Measurements from ENCODE around the gene OBSCN. TPM values are rescaled to one million over a fixed set of nuclear protein-coding genes. Genes with fewer than 3 reads are reported as not detected.

OBSCN gene
- total and polyA plus RNA-seq, 11 donors = 155 to 524 (median 354) TPM

GRCh38 chr1:228297822-228298221 is 90.0 kb downstream of the OBSCN start:
- ATAC-seq = peak in 1 of 4 donors; percentile 17
- H3K36me3 ChIP-seq = peaks cover 0 to 100% (median 41%) of the 10 kb centered on the region in 9 donors

GRCh38 chr1:228298471-228298870 is 90.6 kb downstream of the OBSCN start:
- Histone ChIP-seq H3K27ac (no peak overlapping the region), H3K4me1 (no peaks in the 10 kb centered on the region), H3K9me3 (peaks cover 0 to 32% (median 11%) of the 10 kb centered on the region in 12 donors), H3K36me3 (peaks cover 0 to 100% (median 47%) of the 10 kb centered on the region in 9 donors), H3K27me3 (no peaks in the 10 kb centered on the region), H3K4me3 (no peak overlapping the region)
- TF ChIP-seq POLR2A (IDR thresholded peaks at IDR 0.05) = no peak
- no peak for TF ChIP-seq CTCF (IDR thresholded peaks at IDR 0.05)
- WGBS, 4 donors = 76 to 100% (median 94%) methylated on average over 6 of the region's 6 CpGs
- peak in 3 of 5 donors; percentile 9 to 54 (median 17) for DNase-seq
- ATAC-seq = no peak
- intact Hi-C loops (cut with DNase I) = loop anchor here in 1 of 10 donors (2.0 kb wide), 1 partner anchor 58 kb away; no protein-coding TSS in a partner anchor

More at GRCh38 chr1:228297822-228298221, 90.0 kb downstream of the OBSCN start:
- H3K9me3 ChIP-seq = peaks cover 0 to 25% (median 9%) of the 10 kb centered on the region in 12 donors
- no peak overlapping the region for H3K27ac ChIP-seq
- H3K27me3 ChIP-seq = no peaks in the 10 kb centered on the region
- no peak for TF ChIP-seq POLR2A (IDR thresholded peaks at IDR 0.05)
- TF ChIP-seq CTCF (IDR thresholded peaks at IDR 0.05) = no peak
- no peaks in the 10 kb centered on the region for H3K4me1 ChIP-seq
- 86 to 92% (median 88%) methylated on average over 2 of the region's 2 CpGs for WGBS, 4 donors
- peak in 3 of 5 donors; percentile 19 to 44 (median 32) for DNase-seq
- H3K4me3 ChIP-seq = no peak overlapping the region
- intact Hi-C loops (cut with DNase I) = loop anchor here in 1 of 10 donors (2.0 kb wide), 1 partner anchor 57 kb away; no protein-coding TSS in a partner anchor

GRCh38 chr1:228299211-228299610 is 91.4 kb downstream of the OBSCN start:
- peaks cover 0 to 36% (median 11%) of the 10 kb centered on the region in 12 donors for H3K9me3 ChIP-seq
- ATAC-seq = no peak
- WGBS, 4 donors = 77 to 88% (median 86%) methylated on average over 2 of the region's 2 CpGs
- TF ChIP-seq POLR2A (IDR thresholded peaks at IDR 0.05) = no peak
- TF ChIP-seq CTCF (IDR thresholded peaks at IDR 0.05) = no peak
- intact Hi-C loops (cut with DNase I) = loop anchor here in 1 of 10 donors (2.0 kb wide), 1 partner anchor 58 kb away; no protein-coding TSS in a partner anchor
- DNase-seq = peak in 2 of 5 donors; percentile 12 to 15
- peaks cover 0 to 99% (median 44%) of the 10 kb centered on the region in 9 donors for H3K36me3 ChIP-seq
- H3K27me3 ChIP-seq = no peaks in the 10 kb centered on the region
- H3K4me1 ChIP-seq = no peaks in the 10 kb centered on the region
- no peak overlapping the region for H3K27ac ChIP-seq
- H3K4me3 ChIP-seq = no peak overlapping the region

- no peaks in the 10 kb centered on the region for H3K27me3 ChIP-seq
- H3K4me1 ChIP-seq = no peaks in the 10 kb centered on the region
- H3K4me3 ChIP-seq = no peak overlapping the region
- ATAC-seq (no peak), DNase-seq (peak in 3 of 5 donors; percentile 3 to 13 (median 4))
- WGBS, 4 donors = 85 to 90% (median 89%) methylated on average over 7 of the region's 7 CpGs
- peaks cover 0 to 36% (median 11%) of the 10 kb centered on the region in 12 donors for H3K9me3 ChIP-seq
- no peak for TF ChIP-seq CTCF (IDR thresholded peaks at IDR 0.05)
- no peak for TF ChIP-seq POLR2A (IDR thresholded peaks at IDR 0.05)
- no peak overlapping the region for H3K27ac ChIP-seq
- intact Hi-C loops (cut with DNase I) = loop anchor here in 1 of 10 donors (2.0 kb wide), 1 partner anchor 59 kb away; no protein-coding TSS in a partner anchor
- H3K36me3 ChIP-seq = peaks cover 0 to 99% (median 42%) of the 10 kb centered on the region in 9 donors
Measured at GRCh38 chr1:228299901-228300300, 92.1 kb downstream of the OBSCN start.

Data from heart left ventricle (tissue), 16 donors.